A549 (cell line): ENCODE results near the gene ABI3BP.

Experiments used
- CBX8 ChIP-seq: fragments of 200-600 bp; sonication (generic); IDR thresholded peaks from 2 replicates; pipeline ENCODE4 v1.6.1; 2016
- CEBPB ChIP-seq, 2 experiments: fragments of >200 bp in 1 of 2; sonication (Bioruptor Twin) in 1 of 2; formaldehyde crosslinking in 1 of 2; IDR thresholded peaks; 2 replicates each; pipeline ENCODE4 v1.6.1; 2012 to 2016
- MAFK ChIP-seq: fragments of 450-650 bp; IDR thresholded peaks from 2 replicates; pipeline ENCODE4 v1.6.1; 2014; ENCODE audit not compliant: partially characterized antibody
- MAX ChIP-seq: IDR thresholded peaks from 2 replicates; pipeline ENCODE4 v1.6.1; 2012
- MYC ChIP-seq: IDR thresholded peaks from 2 replicates; pipeline ENCODE4 v1.6.1; 2012; ENCODE audit warnings: mild to moderate bottlenecking, inconsistent platforms, low read length, improper control_type of control experiment, borderline replicate concordance
- RAD21 ChIP-seq, 2 experiments: fragments of >200 bp in 1 of 2; sonication (Bioruptor Twin) in 1 of 2; formaldehyde crosslinking in 1 of 2; IDR thresholded peaks in 1 of 2; conservative IDR thresholded peaks in 1 of 2; 2 replicates in 1 of 2; 3 replicates in 1 of 2; pipeline ENCODE4 v1.6.1; 2012 to 2018; ENCODE audit warnings: inconsistent platforms in 1 of 2
- USF2 ChIP-seq: fragments of 450-650 bp; IDR thresholded peaks from 2 replicates; pipeline ENCODE4 v1.6.1; 2014; ENCODE audit warnings: antibody characterized with exemption

- TF ChIP-seq USF2 = no peak
- TF ChIP-seq MAFK = no peak
- no peak for TF ChIP-seq MAX
- no peak for TF ChIP-seq RAD21 (conservative IDR thresholded peaks at IDR 0.05 in 1 of 2, IDR thresholded peaks at IDR 0.05 in 1 of 2)
- TF ChIP-seq CBX8 = no peak
- TF ChIP-seq CEBPB (IDR thresholded peaks at IDR 0.05) = no peak
- TF ChIP-seq MYC = no peak
These were observed 284.6 kb downstream of the ABI3BP start for GRCh38 chr3:100708644-100708988.
